ENCODE measurements around the gene CXCL5. TPM values are rescaled to one million over a fixed set of nuclear protein-coding genes. Genes with fewer than 3 reads are reported as not detected.

Gene CXCL5
- total RNA-seq, 1 donor from 2014 or later = 0.61 TPM

GRCh38 chr4:74045772-74046171, 47.3 kb upstream of the CXCL5 start:
- Histone ChIP-seq H3K27me3 (ENCODE audit: insufficient read depth, low read length) (no peaks in the 10 kb centered on the region), H4K20me1 (ENCODE audit: insufficient read depth, low read length) (no peaks in the 10 kb centered on the region), H3K27ac (ENCODE audit: low read depth, low read length) (no peak overlapping the region), H2AFZ (ENCODE audit: low read depth, low read length) (no peak overlapping the region), H3K79me2 (ENCODE audit: insufficient read depth, low read length) (no peaks in the 10 kb centered on the region), H3K4me3 (ENCODE audit: insufficient read depth, low read depth, low read length) (no peak overlapping the region), H3K4me1 (ENCODE audit: insufficient read depth, low read length) (no peaks in the 10 kb centered on the region), H3K9me3 (ENCODE audit: insufficient read depth, low read depth, low read length) (no peaks in the 10 kb centered on the region), H3K36me3 (ENCODE audit: insufficient read depth, low read length) (no peaks in the 10 kb centered on the region), H3K9ac (ENCODE audit: low read length) (no peak overlapping the region), H3K4me2 (ENCODE audit: low read length) (no peak overlapping the region)
- Mint-ChIP-seq H3K4me1 (ENCODE audit: low read depth, unreplicated experiment) (peaks cover 6% of the 10 kb centered on the region), H3K4me3 (ENCODE audit: unreplicated experiment) (no peak overlapping the region), H3K9me3 (ENCODE audit: unreplicated experiment) (peaks cover 6% of the 10 kb centered on the region), H3K36me3 (ENCODE audit: low read depth, unreplicated experiment) (no peaks in the 10 kb centered on the region), H3K27ac (ENCODE audit: unreplicated experiment) (no peak overlapping the region), H3K27me3 (ENCODE audit: low read depth, unreplicated experiment) (no peaks in the 10 kb centered on the region)
- TF ChIP-seq CTCF (IDR thresholded peaks at IDR 0.05; ENCODE audit: insufficient read depth, low read depth, low read length) (no peak), EZH2 (IDR thresholded peaks at IDR 0.05; ENCODE audit: insufficient read depth, low read length) (no peak)
- DNase-seq (ENCODE audit: low read depth) (no peak), FAIRE-seq (no peak)

DNA sequence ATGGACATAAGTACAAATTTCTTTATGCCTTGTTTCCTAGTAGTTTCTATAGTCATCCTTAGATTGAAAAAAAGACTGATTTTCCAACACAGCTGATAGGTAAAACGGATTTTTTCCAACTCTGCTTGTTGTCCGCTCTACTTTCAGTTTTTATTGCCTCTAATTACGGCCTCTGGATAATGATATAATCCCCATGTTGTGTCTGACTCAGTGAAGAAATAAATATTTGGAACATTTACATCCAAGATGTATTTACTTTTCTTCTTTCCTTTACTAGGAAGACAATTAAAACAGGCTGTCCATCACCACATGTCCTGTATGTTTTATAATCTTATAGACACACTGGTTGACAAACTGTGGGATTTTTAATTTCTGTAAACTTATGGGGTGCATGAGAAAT, 46.8 kb upstream of the CXCL5 start:
- Histone ChIP-seq H3K4me1 (ENCODE audit: insufficient read depth, low read length) (no peaks in the 10 kb centered on the region), H3K36me3 (ENCODE audit: insufficient read depth, low read length) (no peaks in the 10 kb centered on the region), H3K27ac (ENCODE audit: low read depth, low read length) (no peak overlapping the region), H3K9me3 (ENCODE audit: insufficient read depth, low read depth, low read length) (no peaks in the 10 kb centered on the region), H2AFZ (ENCODE audit: low read depth, low read length) (no peak overlapping the region), H3K9ac (ENCODE audit: low read length) (no peak overlapping the region), H3K4me3 (ENCODE audit: insufficient read depth, low read depth, low read length) (no peak overlapping the region), H3K79me2 (ENCODE audit: insufficient read depth, low read length) (no peaks in the 10 kb centered on the region), H3K27me3 (ENCODE audit: insufficient read depth, low read length) (no peaks in the 10 kb centered on the region), H3K4me2 (ENCODE audit: low read length) (no peak overlapping the region), H4K20me1 (ENCODE audit: insufficient read depth, low read length) (no peaks in the 10 kb centered on the region)
- FAIRE-seq (no peak), DNase-seq (ENCODE audit: low read depth) (no peak)
- peaks cover 6% of the 10 kb centered on the region for H3K4me1 Mint-ChIP-seq (ENCODE audit: low read depth, unreplicated experiment)
- H3K9me3 Mint-ChIP-seq (ENCODE audit: unreplicated experiment) = peaks cover 6% of the 10 kb centered on the region
- no peaks in the 10 kb centered on the region for H3K27me3 Mint-ChIP-seq (ENCODE audit: low read depth, unreplicated experiment)
- H3K4me3 Mint-ChIP-seq (ENCODE audit: unreplicated experiment) = no peak overlapping the region
- TF ChIP-seq EZH2 (IDR thresholded peaks at IDR 0.05; ENCODE audit: insufficient read depth, low read length) = no peak
- TF ChIP-seq CTCF (IDR thresholded peaks at IDR 0.05; ENCODE audit: insufficient read depth, low read depth, low read length) = no peak
- H3K27ac Mint-ChIP-seq (ENCODE audit: unreplicated experiment) = no peak overlapping the region
- no peaks in the 10 kb centered on the region for H3K36me3 Mint-ChIP-seq (ENCODE audit: low read depth, unreplicated experiment)

GRCh38 chr4:74044677-74045076, 46.2 kb upstream of the CXCL5 start:
- TF ChIP-seq EZH2 (IDR thresholded peaks at IDR 0.05; ENCODE audit: insufficient read depth, low read length) (no peak), CTCF (IDR thresholded peaks at IDR 0.05; ENCODE audit: insufficient read depth, low read depth, low read length) (no peak)
- Histone ChIP-seq H3K27me3 (ENCODE audit: insufficient read depth, low read length) (peaks cover 3% of the 10 kb centered on the region), H3K4me3 (ENCODE audit: insufficient read depth, low read depth, low read length) (no peak overlapping the region), H3K36me3 (ENCODE audit: insufficient read depth, low read length) (no peaks in the 10 kb centered on the region), H3K9ac (ENCODE audit: low read length) (no peak overlapping the region), H3K9me3 (ENCODE audit: insufficient read depth, low read depth, low read length) (no peaks in the 10 kb centered on the region), H4K20me1 (ENCODE audit: insufficient read depth, low read length) (no peaks in the 10 kb centered on the region), H2AFZ (ENCODE audit: low read depth, low read length) (no peak overlapping the region), H3K4me2 (ENCODE audit: low read length) (no peak overlapping the region), H3K4me1 (ENCODE audit: insufficient read depth, low read length) (no peaks in the 10 kb centered on the region), H3K27ac (ENCODE audit: low read depth, low read length) (no peak overlapping the region), H3K79me2 (ENCODE audit: insufficient read depth, low read length) (no peaks in the 10 kb centered on the region)
- Mint-ChIP-seq H3K4me3 (ENCODE audit: unreplicated experiment) (no peak overlapping the region), H3K9me3 (ENCODE audit: unreplicated experiment) (peaks cover 6% of the 10 kb centered on the region), H3K27me3 (ENCODE audit: low read depth, unreplicated experiment) (no peaks in the 10 kb centered on the region), H3K27ac (ENCODE audit: unreplicated experiment) (peak overlapping the region; percentile 68), H3K4me1 (ENCODE audit: low read depth, unreplicated experiment) (peaks cover 6% of the 10 kb centered on the region), H3K36me3 (ENCODE audit: low read depth, unreplicated experiment) (no peaks in the 10 kb centered on the region)
- peak; percentile 59 for FAIRE-seq
- peak; percentile 58 for DNase-seq (ENCODE audit: low read depth)
